ENCODE measurements around the gene TNKS1BP1.
"Not testable (repeated sequence)": the region's sequence is repeated elsewhere in the genome, so short reads cannot be mapped to it uniquely, and the experiment has no call there.

The TNKS1BP1 gene

GRCh38 chr11:57288771-57289579 is 35.8 kb downstream of the TNKS1BP1 start:
- DNase-seq: no peak

DNA sequence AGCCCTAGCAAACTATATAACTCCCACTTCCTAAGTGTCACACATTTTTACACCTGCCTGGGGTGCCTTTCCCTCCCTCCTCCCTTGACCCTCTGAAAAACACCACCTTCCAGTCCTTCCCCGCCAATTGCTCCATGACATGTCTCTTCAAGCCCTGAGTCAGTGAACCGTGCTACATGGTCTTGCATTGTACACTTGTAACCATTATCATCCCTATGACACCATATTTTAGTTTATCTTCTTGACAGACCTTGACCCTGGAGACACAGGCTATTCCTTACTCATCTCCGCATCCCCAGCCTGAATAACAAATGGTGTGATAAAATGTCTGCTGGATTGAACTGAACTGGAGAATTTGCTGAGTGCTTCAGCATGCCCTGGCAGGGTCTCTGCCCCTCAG is 36.9 kb downstream of the TNKS1BP1 start:
- no peak for DNase-seq

DNA sequence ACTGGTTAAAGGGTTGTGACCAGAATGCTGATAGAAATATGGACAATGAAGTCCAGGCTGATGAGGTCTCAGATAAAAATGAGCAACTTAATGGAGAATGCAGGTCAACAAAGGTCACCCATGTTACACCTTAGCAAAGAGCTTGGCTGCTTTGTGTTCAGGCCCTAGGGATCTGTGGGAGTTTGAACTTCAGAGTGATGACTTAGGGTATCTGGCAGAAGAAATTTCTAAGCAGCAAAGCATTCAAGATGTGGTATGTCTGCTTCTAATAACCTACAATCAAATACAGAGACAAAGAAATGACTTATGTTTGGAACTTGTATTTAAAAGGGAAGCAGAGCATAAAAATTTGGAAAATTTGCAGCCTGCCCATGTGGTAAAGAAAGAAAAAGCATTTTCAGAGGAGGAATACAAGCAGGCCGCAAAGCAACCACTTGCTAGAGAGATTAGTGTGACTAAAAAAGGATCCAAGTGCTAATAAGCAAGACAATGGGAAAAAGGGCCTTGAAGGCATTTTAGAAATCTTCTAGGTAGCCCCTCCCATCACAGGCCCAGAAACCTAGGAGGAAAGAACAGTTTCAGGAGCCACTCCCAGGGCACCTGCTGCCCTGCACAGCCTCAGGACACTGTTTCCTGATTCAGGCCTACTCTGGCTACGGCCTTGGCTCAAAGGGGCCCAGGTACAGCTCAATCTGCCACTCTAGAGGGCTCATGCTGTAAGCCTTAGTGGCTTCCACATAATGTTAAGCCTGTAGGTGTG is 41.3 kb downstream of the TNKS1BP1 start:
- DNase-seq: no peak

DNA sequence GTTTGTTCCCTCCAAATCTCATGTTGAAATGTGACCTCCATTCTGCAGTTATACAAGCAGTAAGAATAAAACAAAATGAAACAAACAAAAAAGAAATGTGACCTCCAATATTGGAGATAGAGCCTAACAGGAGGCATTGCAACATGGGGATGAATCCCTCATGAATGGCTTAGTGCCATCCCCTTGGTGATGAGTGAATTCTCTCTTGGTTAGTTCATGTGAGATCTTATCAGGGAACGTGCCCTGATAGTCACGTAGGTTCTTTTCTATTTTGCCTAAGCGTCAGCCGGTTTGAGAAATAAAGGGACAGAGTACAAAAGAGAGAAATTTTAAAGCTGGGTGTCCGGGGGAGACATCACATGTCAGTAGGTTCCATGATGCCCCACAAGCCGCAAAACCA is 43.2 kb downstream of the TNKS1BP1 start:
- DNase-seq: not testable (repeated sequence)

GRCh38 chr11:57279116-57279515 is 45.6 kb downstream of the TNKS1BP1 start:
- no peak for DNase-seq

- no peak for DNase-seq
Measured at GRCh38 chr11:57278721-57279095, 46.0 kb downstream of the TNKS1BP1 start.

- no peak for DNase-seq
Measured at GRCh38 chr11:57277845-57278720, 46.7 kb downstream of the TNKS1BP1 start.

GRCh38 chr11:57276971-57277675 is 47.6 kb downstream of the TNKS1BP1 start:
- no peak for DNase-seq

DNA sequence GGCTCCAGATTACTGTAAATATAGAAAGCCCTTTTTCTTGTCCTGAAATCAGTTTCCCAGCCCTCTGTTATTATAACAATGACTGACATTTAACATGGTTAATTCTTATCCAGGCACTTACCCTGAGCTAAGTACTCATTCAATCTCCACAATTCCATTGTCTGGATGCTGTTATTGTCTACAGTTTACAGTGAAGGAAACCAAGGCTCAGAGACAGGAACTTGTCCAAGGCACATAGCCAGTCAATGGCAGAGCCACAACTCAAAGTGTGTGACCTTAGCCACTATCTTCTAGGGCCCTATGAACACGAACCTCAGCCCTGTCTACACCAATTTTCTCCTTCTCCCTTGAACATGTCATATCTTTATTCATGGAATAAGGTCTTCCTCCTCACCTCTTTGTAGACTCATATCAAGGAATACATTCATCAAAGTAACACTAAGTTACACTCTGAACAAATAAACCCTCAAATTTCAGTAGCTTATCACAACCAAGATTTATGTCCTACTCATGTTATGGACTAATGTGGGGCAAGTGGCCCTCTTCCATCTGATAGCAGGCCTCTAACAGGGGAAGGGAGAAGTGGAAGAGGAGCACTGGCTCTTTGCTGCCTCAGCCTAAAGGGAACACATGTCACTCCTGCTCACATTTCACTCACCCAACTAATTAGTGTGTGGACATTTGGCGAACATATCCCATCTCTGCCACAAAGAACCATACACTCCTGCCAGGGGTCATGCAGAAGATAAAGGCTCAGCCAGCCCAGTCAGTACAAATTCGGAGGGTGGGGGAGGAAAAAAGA is 48.4 kb downstream of the TNKS1BP1 start:
- no peak for DNase-seq

GRCh38 chr11:57275582-57275981 is 49.2 kb downstream of the TNKS1BP1 start:
- no peak for DNase-seq

DNA sequence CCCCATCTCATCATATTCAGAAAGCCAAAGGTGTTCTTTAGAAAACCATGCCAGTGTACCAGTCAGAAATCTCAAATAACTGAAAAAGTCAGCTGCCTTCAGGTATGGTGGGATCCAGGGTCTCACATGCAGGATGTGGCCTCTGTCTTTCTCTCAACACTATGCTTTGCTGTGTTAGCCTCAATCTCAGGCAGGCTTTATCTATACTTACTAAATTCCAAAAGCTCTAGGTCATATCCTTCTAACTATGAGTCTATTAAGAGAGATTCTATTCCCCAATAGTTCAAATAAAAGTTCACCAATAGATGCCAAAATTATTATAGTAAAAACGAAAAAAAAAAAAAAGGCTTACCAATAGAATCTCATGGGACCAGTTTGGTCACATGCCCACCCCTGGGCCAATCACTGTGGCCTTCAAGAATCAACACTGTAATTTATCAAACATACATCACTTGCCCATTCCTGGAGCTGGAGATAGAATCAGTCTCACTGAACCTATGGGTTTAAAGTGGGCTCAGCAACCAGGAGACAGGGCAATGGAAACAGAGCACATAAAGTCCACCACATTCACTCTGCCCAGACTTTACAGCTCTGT is 49.8 kb downstream of the TNKS1BP1 start:
- no peak for DNase-seq

- no peak for DNase-seq
Measured at GRCh38 chr11:57273448-57274058, 51.2 kb downstream of the TNKS1BP1 start.

DNA sequence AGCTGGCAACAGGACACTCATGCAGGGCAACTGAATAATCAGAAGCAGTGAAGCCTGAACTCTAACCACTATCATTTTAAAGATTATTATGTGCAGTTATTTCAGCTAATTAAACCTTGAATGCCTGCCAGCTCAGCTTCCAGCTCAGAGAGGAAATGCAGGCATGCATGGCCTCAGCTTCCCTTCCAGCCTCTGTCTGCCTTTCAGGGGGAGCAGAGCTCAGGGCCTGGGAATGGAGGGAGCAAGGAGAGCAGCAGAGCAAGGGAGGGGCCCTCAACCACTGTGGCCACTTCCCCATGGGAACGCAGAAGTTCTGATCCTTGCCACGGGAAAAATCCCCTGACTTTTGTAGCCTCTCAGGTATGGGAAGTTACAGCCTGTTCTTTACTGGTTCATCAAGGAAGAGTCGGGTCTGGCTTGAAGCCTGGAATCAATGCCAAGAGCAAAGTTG is 55.2 kb downstream of the TNKS1BP1 start:
- no peak for DNase-seq

GRCh38 chr11:57266157-57266556 is 58.6 kb downstream of the TNKS1BP1 start:
- no peak for DNase-seq

GRCh38 chr11:57263351-57263750 is 61.4 kb downstream of the TNKS1BP1 start:
- no peak for DNase-seq

- no peak for DNase-seq
Measured at GRCh38 chr11:57262157-57262556, 62.6 kb downstream of the TNKS1BP1 start.

DNA sequence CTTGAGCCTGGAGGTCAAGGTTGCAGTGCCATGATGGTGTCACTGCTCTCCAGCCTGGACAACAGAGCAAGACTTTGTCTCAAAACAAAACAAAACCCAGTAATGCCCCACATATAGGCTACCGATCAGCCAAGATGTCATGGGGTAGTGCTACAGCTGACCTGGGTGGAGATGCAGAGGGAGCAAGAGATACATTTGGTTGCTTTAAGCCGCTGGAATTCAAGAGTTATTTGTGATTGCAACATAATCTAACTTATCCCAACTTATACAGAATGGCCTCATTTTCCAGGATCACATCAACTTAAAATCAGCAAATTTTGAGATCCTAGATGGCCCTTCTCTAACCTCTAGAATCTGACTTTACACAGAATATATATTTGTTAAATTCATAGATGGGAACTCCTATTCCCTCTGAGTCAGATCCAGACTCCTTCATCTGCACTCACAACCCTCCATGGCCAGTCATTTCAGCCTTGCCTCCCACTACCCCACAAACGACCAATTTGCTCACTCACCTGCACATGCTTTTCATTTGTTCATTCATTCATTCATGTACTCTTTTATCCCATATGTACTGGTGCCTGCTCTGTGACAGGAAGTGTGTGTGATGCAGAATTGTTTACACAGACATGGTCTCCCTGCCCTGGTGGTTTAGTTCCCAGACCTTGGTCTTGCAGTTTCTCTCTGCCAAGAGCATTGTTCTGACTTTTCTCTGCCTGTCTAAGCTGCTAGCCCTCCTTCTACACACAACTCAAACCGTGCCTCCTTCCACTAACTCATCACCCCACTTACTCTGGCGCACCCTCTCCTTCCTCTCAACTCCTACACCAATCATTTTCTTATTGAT is 63.6 kb downstream of the TNKS1BP1 start:
- no peak for DNase-seq

DNA sequence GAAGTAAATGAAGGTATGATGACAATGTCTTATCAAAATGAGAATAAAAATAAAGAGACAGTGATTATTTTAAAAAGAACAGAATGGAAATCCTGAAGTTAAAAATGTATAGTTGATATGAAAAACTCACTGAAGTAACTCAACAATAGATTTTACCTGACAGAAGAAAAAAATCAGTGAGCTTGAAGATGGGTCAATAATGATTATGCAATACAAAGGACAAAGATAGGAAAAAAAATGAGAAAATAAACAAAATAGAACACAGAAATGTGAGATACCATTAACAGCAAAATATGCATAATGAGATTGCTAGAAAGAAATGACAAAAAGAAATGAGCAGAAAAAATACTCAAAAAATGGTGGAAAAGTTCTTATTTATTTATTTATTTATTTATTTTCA is 68.6 kb downstream of the TNKS1BP1 start:
- DNase-seq: no peak

DNA sequence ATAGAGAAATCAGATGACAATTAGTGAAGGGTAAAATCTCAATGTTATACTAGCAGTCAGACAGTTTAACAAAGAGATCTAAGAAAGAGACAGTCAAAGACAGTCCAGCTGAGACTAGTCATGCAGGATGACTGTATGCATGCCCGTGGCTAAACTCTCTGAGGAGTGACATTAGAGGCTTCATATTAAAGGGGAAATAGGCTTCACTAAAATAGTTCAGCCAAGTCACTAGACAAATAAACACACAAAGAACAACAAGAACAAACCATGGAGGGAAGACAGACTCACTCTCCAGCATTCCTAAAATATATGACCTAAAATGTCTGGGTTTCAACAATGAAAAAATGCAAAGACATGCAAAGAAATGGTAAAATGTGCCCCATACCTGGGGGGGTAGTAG is 69.1 kb downstream of the TNKS1BP1 start:
- DNase-seq: no peak

- DNase-seq: no peak
Measured at GRCh38 chr11:57254631-57255030, 70.1 kb downstream of the TNKS1BP1 start.
